CD4-positive, alpha-beta T cell (primary cell): Measurements from ENCODE around the gene HIGD2B. TPM values are rescaled to one million over a fixed set of nuclear protein-coding genes. Genes with fewer than 3 reads are reported as not detected.
A peak's percentile ranks its signal among the peaks of the same experiment; 100 is the strongest.
"Not testable (repeated sequence)": the region's sequence is repeated elsewhere in the genome, so short reads cannot be mapped to it uniquely, and the experiment has no call there.

Experiments
- ATAC-seq: fragments of 200-7000 bp; cut with Tn5 transposase; one replicate; pipeline ENCODE4 v1.10.0; 2022; ENCODE audit warnings: mild to moderate bottlenecking; ENCODE audit not compliant: poor library complexity
- CTCF ChIA-PET: fragments of 350-600 bp; sonication (Branson Sonifier 250); formaldehyde crosslinking; loops from one replicate; lab custom pipeline; 2021; ENCODE audit warnings: antibody characterized with exemption, inconsistent platforms; lab: Charles Lee
- POLR2A ChIA-PET: fragments of 350-600 bp; sonication (Branson Sonifier 250); formaldehyde crosslinking; loops from one replicate; lab custom pipeline; 2021; ENCODE audit warnings: antibody characterized with exemption, inconsistent platforms; lab: Charles Lee
- DNase-seq, 14 experiments: peaks; one replicate each; pipeline ENCODE4 v3.0.0-alpha.2; 2013 to 2020; ENCODE audit warnings: mixed read lengths in 2 of 14
- H3K27ac ChIP-seq, 2 donors: one replicate each; pipeline versions ENCODE4 v1.5.1 to v1.7.0; 2013; ENCODE audit warnings: low read length in 2 of 2, low read depth in 1 of 2, mild to moderate bottlenecking in 1 of 2
- H3K27me3 ChIP-seq, 2 experiments: 1 replicate in 1 of 2; 2 replicates in 1 of 2; pipeline versions ENCODE4 v1.6.1 to v1.7.0; 2013; ENCODE audit warnings: low read length in 2 of 2, control low read depth in 1 of 2, mild to moderate bottlenecking in 1 of 2, moderate library complexity in 1 of 2; ENCODE audit not compliant: insufficient read depth in 2 of 2, control insufficient read depth in 1 of 2
- H3K36me3 ChIP-seq: one replicate; pipeline ENCODE4 v1.6.1; 2013; ENCODE audit warnings: low read length, control low read depth; ENCODE audit not compliant: insufficient read depth
- H3K4me1 ChIP-seq: one replicate; pipeline ENCODE4 v1.6.1; 2013; ENCODE audit warnings: low read length, control low read depth; ENCODE audit not compliant: insufficient read depth
- H3K4me3 ChIP-seq: one replicate; pipeline ENCODE4 v1.5.1; 2013; ENCODE audit warnings: mild to moderate bottlenecking, low read length, moderate library complexity
- H3K9me3 ChIP-seq, 2 experiments: 1 replicate in 1 of 2; 2 replicates in 1 of 2; pipeline versions ENCODE4 v1.6.1 to v1.7.0; 2013; ENCODE audit warnings: low read length in 2 of 2, mild to moderate bottlenecking in 2 of 2, control low read depth in 1 of 2, moderate library complexity in 1 of 2; ENCODE audit not compliant: control insufficient read depth in 1 of 2, insufficient read depth in 1 of 2
- H3K27ac Mint-ChIP-seq: one replicate; pipeline ENCODE4 v1.8.0; 2020; ENCODE audit warnings: mixed read lengths
- H3K27me3 Mint-ChIP-seq: one replicate; pipeline ENCODE4 v1.8.0; 2021; ENCODE audit warnings: mixed read lengths
- H3K36me3 Mint-ChIP-seq: one replicate; pipeline ENCODE4 v1.8.0; 2021; ENCODE audit warnings: low read depth, mixed read lengths
- H3K4me1 Mint-ChIP-seq: one replicate; pipeline ENCODE4 v1.8.0; 2021; ENCODE audit warnings: low read depth, mixed read lengths
- H3K4me3 Mint-ChIP-seq: one replicate; pipeline ENCODE4 v1.8.0; 2020; ENCODE audit warnings: mild to moderate bottlenecking, mixed read lengths
- H3K9me3 Mint-ChIP-seq: one replicate; pipeline ENCODE4 v1.8.0; 2020; ENCODE audit warnings: mixed read lengths
- intact Hi-C, 2 experiments: fragments of 100-400 bp; cut with DNase I in 1 of 2; cut with micrococcal nuclease in 1 of 2; formaldehyde crosslinking; loops; one replicate each; pipeline versions ENCODE4 v1.15.1 to v1.9.0; 2023 to 2025; cut with DNase I, micrococcal nuclease
- total RNA-seq, 174 experiments: library from RNA in 2 of 174; stranded (reverse) in 2 of 174; gene quantifications; one replicate each; pipeline ENCODE4 v1.2.3 and lab custom pipeline; 2021 to 2026

HIGD2B gene
- total RNA-seq, 2 experiments from 2014 or later: 0.28 TPM; not detected in 1

DNA sequence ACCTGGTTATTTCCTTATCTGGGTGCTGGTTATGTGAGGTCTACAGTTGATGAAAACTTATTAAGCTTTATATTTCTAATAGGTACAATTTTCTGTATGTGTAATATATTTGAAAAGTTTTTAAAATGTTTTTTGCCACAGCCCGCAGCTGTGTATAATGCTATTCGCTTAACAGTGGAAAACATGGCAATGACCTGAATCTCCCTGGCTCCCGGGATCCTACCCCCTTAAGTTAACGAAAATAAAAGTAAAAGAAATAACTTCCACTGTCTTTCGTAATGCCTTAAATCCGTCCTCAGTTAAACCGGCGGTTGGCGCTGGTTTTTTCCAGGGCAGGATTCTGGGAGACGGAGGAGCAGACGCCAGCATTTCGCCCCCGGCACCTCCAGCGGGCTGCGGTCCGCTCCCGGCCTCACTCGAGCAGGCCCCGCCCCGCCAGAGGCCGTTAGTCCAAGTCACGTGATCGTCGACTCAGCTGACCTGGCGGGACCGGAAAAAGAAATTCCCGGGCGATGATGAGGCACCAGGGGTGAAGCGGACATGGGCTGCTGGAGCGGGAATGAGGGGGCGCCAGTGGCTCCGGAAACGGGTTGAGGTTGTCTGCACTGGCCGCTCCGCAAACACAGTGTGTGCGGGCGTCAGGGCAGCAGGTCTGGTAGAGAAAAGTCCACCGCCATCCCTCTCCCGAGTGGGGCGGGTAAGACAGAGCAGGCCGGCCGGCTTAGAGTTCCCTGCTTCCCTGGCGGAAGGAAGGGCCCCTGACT is 49.3 kb downstream of the HIGD2B start:
- H3K9me3 ChIP-seq, H3K27ac ChIP-seq, H3K27ac Mint-ChIP-seq, H3K4me1 ChIP-seq, H3K9me3 Mint-ChIP-seq, H3K27me3 ChIP-seq, H3K4me1 Mint-ChIP-seq, POLR2A ChIA-PET, H3K36me3 ChIP-seq, H3K36me3 Mint-ChIP-seq, H3K27me3 Mint-ChIP-seq, CTCF ChIA-PET, intact Hi-C loops: not testable (repeated sequence)
- DNase-seq (peak in 12 of 14 experiments; percentile 6 to 79 (median 44)), ATAC-seq (peak; percentile 39)
- peak overlapping the region; percentile 68 for H3K4me3 Mint-ChIP-seq
- peak overlapping the region; percentile 39 for H3K4me3 ChIP-seq

DNA sequence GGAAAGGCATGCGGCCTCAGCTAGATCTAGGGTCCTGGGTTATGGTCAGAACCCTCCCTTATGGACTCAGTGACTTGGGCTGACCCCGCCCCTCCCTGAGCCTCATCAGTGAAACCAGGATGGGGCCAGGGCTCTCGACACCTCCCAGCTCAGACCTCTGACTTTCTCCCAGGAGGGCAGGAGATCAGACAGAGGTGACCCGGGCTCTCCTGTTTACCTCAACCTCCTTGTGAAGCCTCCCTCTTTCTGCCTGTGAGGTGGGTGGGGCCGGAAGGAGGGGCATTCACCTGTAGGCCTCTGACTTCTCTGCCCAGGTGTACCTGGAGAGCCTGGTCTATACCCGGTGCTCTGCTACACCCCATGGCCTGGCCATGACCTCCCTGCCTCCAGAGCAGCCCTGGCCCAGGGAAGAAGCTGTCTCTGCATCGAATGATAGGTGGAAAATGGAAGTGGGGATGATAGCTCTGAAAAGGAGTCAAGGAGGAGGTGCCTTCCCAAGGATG is 56.9 kb downstream of the HIGD2B start:
- ATAC-seq, H3K9me3 Mint-ChIP-seq, CTCF ChIA-PET: not testable (repeated sequence)

DNA sequence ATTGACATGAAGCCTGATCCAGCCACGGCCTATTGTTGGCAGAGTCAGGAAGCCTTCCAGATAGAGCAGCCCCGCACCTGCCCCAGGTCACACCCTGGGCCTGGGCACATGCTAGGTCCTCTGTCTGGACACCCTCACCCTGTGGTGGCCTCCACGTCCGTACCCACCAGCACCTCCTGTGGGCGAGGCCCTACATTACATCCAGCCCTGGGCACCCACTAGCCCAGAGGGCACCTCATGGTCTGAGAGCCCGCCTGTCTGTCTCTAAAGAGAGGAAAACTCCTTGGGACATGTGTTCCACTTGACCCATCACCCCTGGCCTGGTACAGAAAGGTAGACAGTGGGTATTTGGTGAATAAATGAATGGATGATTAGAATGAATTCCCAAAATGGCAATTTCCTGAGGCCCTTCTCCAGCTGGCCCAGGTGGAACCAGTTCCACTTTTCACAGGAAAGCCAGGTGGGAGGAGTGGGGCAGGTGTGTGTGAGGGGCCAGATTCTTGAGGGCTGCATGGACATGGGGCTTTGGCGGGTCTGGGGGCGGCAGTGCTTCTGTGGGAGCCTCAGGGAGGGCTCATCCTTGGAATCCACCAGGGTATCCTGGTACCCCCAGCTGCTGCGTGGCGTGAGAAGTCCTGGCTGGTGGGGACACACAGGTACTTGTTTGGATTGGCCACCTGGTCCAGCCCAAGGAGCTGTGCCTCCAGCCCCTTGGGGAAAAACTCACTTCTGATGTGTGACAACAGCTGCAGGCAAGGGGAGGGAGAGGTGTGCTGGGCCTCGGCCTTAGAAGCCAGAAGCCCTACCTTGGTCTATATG is 57.5 kb downstream of the HIGD2B start:
- H3K36me3 ChIP-seq, H3K36me3 Mint-ChIP-seq, DNase-seq, H3K27ac Mint-ChIP-seq, H3K9me3 Mint-ChIP-seq, H3K27me3 ChIP-seq, POLR2A ChIA-PET, H3K27me3 Mint-ChIP-seq, H3K9me3 ChIP-seq, H3K27ac ChIP-seq, H3K4me3 ChIP-seq, H3K4me1 ChIP-seq, H3K4me1 Mint-ChIP-seq, H3K4me3 Mint-ChIP-seq, CTCF ChIA-PET, intact Hi-C loops, ATAC-seq: not testable (repeated sequence)

More for the DNA sequence above, 56.9 kb downstream of the HIGD2B start:
- DNase-seq, POLR2A ChIA-PET, H3K27me3 Mint-ChIP-seq, H3K27me3 ChIP-seq, H3K27ac ChIP-seq, H3K4me1 Mint-ChIP-seq, H3K4me1 ChIP-seq, intact Hi-C loops, H3K27ac Mint-ChIP-seq, H3K4me3 Mint-ChIP-seq, H3K4me3 ChIP-seq, H3K36me3 ChIP-seq, H3K36me3 Mint-ChIP-seq, H3K9me3 ChIP-seq: not testable (repeated sequence)

DNA sequence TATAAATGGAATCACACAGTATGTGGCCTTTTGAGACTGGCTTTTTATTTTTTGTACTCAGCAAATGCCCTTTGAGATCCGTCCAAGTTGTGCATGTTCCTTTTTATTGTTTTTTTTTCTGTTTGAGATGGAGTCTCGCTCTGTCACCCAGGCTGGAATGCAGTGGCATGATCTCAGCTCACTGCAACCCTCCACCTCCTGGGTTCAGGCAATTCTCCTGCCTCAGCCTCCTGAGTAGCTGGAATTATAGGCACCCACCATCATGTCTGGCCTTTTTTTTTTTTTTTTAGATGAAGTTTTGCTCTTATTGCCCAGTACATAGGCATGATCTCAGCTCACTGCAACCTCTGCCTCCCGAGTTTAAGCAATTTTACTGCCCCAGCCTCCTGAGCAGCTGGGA is 59.8 kb downstream of the HIGD2B start:
- H3K9me3 ChIP-seq, intact Hi-C loops, H3K4me3 ChIP-seq, DNase-seq, H3K36me3 ChIP-seq, H3K4me1 Mint-ChIP-seq, H3K27ac Mint-ChIP-seq, ATAC-seq, H3K9me3 Mint-ChIP-seq, H3K27me3 Mint-ChIP-seq, H3K4me3 Mint-ChIP-seq, H3K36me3 Mint-ChIP-seq, H3K27ac ChIP-seq, H3K27me3 ChIP-seq, POLR2A ChIA-PET, H3K4me1 ChIP-seq: not testable (repeated sequence)
- CTCF ChIA-PET: interaction anchor here (0.7 kb wide), 1 partner anchor 787 kb away, joined by 3 read pairs; no protein-coding TSS in a partner anchor

Other genes starting within 250 kb of the HIGD2B start
- gene ARIH1, start 211.9 kb downstream of the HIGD2B start, total RNA-seq: 100 to 1,000 TPM; 281 to 283 TPM
- gene GOLGA6B, start 31.5 kb downstream of the HIGD2B start, total RNA-seq: under 1 TPM in 1 of 2 experiments, not detected in 1; 0.22 TPM
- 10 to 100 TPM in 1 of 2 experiments, 1 to 10 TPM in 1; 8.6 to 12.8 TPM for gene BBS4, start within 50 bp of the HIGD2B start, total RNA-seq
- 10 to 100 TPM; 88.8 to 92.5 TPM for gene ADPGK, start 97.6 kb upstream of the HIGD2B start, total RNA-seq